ENCODE data around the gene BRME1.

- TF ChIP-seq, protein P1, sequence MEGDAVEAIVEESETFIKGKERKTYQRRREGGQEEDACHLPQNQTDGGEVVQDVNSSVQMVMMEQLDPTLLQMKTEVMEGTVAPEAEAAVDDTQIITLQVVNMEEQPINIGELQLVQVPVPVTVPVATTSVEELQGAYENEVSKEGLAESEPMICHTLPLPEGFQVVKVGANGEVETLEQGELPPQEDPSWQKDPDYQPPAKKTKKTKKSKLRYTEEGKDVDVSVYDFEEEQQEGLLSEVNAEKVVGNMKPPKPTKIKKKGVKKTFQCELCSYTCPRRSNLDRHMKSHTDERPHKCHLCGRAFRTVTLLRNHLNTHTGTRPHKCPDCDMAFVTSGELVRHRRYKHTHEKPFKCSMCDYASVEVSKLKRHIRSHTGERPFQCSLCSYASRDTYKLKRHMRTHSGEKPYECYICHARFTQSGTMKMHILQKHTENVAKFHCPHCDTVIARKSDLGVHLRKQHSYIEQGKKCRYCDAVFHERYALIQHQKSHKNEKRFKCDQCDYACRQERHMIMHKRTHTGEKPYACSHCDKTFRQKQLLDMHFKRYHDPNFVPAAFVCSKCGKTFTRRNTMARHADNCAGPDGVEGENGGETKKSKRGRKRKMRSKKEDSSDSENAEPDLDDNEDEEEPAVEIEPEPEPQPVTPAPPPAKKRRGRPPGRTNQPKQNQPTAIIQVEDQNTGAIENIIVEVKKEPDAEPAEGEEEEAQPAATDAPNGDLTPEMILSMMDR (IDR thresholded peaks at IDR 0.05): no peak
- no peak for TF ChIP-seq POLR2A (IDR thresholded peaks at IDR 0.05)
These were observed 23.5 kb downstream of the BRME1 start for GRCh38 chr19:13882419-13882795.

Data from upper lobe of left lung (tissue), 4 donors.